Measurements from ENCODE around the gene NDUFAF8.

Gene NDUFAF8

DNA sequence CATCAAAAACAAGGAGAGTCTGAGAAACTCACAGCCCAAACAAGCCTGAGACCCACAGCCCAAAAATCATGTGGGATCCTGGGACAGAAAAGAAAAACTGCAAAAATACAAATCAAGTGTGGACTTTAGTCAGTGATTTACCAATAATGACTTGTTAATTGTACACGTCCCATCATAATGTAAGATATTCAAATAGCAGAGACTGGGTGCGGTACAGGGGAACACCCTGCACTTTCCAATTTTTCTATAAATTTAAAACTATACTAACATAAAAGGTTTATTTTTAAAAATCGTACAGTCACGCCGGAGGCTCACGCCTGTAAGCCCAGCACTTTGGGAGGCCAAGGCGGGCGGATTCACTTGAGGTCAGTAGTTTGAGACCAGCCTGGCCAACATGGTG, 25.1 kb upstream of the NDUFAF8 start:
- CTCF ChIA-PET, result no interaction called here
- DNase-seq (ENCODE audit: extremely low spot score), result no peak
- POLR2A ChIA-PET, result no interaction called here
- TF ChIP-seq, protein P1, sequence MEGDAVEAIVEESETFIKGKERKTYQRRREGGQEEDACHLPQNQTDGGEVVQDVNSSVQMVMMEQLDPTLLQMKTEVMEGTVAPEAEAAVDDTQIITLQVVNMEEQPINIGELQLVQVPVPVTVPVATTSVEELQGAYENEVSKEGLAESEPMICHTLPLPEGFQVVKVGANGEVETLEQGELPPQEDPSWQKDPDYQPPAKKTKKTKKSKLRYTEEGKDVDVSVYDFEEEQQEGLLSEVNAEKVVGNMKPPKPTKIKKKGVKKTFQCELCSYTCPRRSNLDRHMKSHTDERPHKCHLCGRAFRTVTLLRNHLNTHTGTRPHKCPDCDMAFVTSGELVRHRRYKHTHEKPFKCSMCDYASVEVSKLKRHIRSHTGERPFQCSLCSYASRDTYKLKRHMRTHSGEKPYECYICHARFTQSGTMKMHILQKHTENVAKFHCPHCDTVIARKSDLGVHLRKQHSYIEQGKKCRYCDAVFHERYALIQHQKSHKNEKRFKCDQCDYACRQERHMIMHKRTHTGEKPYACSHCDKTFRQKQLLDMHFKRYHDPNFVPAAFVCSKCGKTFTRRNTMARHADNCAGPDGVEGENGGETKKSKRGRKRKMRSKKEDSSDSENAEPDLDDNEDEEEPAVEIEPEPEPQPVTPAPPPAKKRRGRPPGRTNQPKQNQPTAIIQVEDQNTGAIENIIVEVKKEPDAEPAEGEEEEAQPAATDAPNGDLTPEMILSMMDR (IDR thresholded peaks at IDR 0.05; ENCODE audit: control extremely low read depth, extremely low read depth, low read depth, missing control alignments), result no peak

DNA sequence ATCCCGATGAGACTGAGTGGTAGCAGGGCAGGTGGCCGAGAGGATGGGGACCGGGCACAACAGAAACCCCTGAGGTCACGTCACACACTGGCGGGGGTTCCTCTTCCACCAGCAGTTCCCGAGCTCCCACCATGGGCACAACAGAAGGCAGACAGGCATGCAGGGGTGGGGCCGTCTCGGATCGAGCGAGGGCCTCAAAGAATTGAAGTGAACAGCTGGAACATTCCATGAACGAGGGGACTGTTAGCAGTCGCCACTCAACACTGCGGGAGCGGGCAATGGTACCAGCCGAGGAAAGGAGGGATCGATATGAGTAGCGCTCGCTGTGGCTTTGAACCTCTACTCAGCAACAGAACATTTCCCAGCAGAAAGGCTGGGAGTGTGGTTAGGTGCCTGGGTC, 21.6 kb upstream of the NDUFAF8 start:
- TF ChIP-seq, protein P1 (IDR thresholded peaks at IDR 0.05; ENCODE audit: control extremely low read depth, extremely low read depth, low read depth, missing control alignments), result no peak
- no peak for DNase-seq (ENCODE audit: extremely low spot score)
- CTCF ChIA-PET, result no interaction called here
- POLR2A ChIA-PET, result no interaction called here

DNA sequence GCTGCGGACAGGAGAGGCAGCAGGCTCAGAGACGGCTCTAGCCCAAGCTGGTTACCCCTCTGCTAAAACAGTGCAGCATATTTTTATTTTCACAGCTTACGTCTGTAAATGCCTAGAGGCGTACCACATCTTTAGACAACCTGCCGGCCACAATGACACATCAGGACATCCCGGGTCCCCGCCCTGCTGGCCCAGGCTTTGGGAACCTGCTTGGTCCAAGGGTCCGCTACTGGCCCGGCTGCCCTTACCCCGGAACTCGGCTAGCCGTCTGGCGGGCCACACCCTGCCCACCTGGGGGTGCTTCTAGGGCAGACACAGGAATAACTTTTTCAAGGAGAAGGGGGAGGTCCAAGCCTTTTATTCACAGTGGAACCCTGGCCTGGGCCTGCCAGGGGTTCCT, 20.7 kb upstream of the NDUFAF8 start:
- no peak for DNase-seq (ENCODE audit: extremely low spot score)
- POLR2A ChIA-PET, result no interaction called here
- TF ChIP-seq, protein P1 (IDR thresholded peaks at IDR 0.05; ENCODE audit: control extremely low read depth, extremely low read depth, low read depth, missing control alignments), result no peak
- CTCF ChIA-PET, result interaction anchor here (1.3 kb wide), 1 partner anchor 266 kb away, joined by 3 read pairs; no protein-coding TSS in a partner anchor

DNA sequence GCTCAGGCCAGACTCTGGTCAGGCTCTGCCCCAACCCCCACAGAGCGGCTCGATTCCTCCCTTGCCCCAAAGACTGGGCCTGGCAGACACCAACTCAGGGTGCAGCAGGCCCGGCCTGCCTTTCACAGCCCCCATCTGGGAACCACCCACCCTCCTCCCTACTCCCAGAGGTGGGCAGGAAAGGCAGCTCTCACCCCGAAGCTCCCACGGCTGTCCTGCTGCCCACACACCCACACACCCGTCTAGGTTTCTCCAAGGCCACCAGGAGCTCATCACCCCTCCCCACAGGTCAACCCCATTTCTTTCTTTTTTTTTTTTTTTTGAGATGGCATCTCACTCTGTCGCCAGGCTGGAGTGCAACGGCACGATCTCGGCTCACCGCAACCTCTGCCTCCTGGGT, 20.1 kb upstream of the NDUFAF8 start:
- CTCF ChIA-PET, result interaction anchor here (1.3 kb wide), 1 partner anchor 266 kb away, joined by 3 read pairs; no protein-coding TSS in a partner anchor
- POLR2A ChIA-PET, result interaction anchor here (1.5 kb wide), 1 partner anchor 294 kb away, joined by 3 read pairs; the partner anchor contains the start of gene ACTG1
- no peak for DNase-seq (ENCODE audit: extremely low spot score)
- TF ChIP-seq, protein P1 (IDR thresholded peaks at IDR 0.05; ENCODE audit: control extremely low read depth, extremely low read depth, low read depth, missing control alignments), result no peak

DNA sequence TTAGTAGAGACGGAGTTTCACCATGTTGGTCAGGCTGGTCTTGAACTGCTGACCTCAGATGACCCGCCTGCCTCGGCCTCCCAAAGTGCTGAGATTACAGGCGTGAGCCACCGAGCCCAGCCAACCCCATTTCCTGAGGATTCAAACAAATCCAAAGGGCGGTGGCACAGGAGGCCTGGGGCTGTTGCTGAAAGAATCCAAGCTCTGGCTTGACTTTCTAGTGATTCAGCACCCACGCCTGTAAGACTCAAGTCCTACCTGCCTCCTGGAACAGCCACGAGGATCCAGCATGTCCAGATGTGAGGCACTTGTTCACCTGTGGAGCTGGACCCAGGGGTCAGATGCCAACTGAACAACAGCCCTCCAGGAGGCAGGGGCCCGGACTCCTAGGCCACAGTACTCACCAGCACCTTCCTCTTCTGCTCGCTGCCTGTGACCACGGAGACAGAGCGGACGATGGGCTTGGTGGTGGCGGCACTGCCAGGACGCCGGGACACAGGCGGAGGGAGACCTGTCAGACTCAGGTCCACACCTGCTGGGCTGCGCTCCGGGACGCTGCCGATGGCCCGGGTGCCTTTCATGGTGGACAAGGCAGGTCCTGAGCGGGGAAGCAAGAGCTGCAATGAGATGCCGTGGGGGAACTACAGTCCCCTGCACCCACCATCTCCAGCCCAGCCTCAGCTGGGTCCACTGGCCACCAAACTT, 19.5 kb upstream of the NDUFAF8 start:
- ChIA-PET POLR2A (interaction anchor here (1.5 kb wide), 1 partner anchor 293 kb away, joined by 3 read pairs; the partner anchor contains the start of gene ACTG1), CTCF (interaction anchor here (1.3 kb wide), 1 partner anchor 265 kb away, joined by 3 read pairs; no protein-coding TSS in a partner anchor)
- TF ChIP-seq, protein P1 (IDR thresholded peaks at IDR 0.05; ENCODE audit: control extremely low read depth, extremely low read depth, low read depth, missing control alignments), result no peak
- DNase-seq (ENCODE audit: extremely low spot score), result no peak

DNA sequence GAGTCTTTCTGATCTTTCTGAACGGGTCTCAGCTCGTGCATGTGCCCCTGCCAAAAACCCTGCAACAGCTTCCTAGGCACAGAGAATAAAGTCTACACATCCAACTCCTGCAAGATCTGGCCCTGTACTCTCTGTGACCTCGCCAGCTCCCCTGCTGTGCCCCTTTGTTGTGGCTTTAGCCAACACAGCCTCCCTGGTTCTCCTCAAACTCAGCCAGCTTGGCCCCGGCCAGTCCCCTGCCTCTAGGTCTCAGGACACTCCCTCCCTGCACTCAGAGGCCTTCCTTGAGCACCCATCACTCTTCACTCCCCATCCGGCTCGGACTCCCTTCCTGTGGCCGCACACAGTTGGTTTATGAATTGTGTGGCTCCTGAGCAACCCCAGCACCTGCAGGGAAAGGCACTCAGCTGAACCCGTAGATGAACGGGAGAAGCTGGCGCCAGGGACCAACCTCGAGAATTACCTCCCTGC, 17.7 kb upstream of the NDUFAF8 start:
- DNase-seq (ENCODE audit: extremely low spot score), result no peak
- ChIA-PET CTCF (interaction anchor here (0.9 to 1.6 kb wide), 3 partner anchors 15 to 264 kb away, joined by 3 read pairs; no protein-coding TSS in a partner anchor), POLR2A (no interaction called here)
- TF ChIP-seq, protein P1 (IDR thresholded peaks at IDR 0.05; ENCODE audit: control extremely low read depth, extremely low read depth, low read depth, missing control alignments), result no peak

All from GM10248 (cell line).